Keratinocyte (primary cell): ENCODE results near the gene MTNR1B. TPM values are rescaled to one million over a fixed set of nuclear protein-coding genes. Genes with fewer than 3 reads are reported as not detected.

Source experiments
- DNase-seq: peaks from one replicate; pipeline ENCODE4 v3.0.0-alpha.2; 2011; ENCODE audit warnings: low read depth, missing footprints, low spot score
- FAIRE-seq: peaks from 2 replicates; lab custom pipeline; 2011; peaks lifted over from hg19 to GRCh38; lab: Jason Lieb, UNC
- H2AFZ ChIP-seq: 2 replicates; pipeline ENCODE4 v1.6.0; 2012; ENCODE audit warnings: low read length, control low read depth, inconsistent platforms; ENCODE audit not compliant: control insufficient read depth
- H3K27ac ChIP-seq: 2 replicates; pipeline ENCODE4 v1.5.1; 2011; ENCODE audit warnings: low read length; ENCODE audit not compliant: control insufficient read depth, insufficient read depth
- H3K27me3 ChIP-seq: 3 replicates; pipeline ENCODE4 v1.6.0; 2011; ENCODE audit warnings: low read length; ENCODE audit not compliant: control insufficient read depth, insufficient read depth; ENCODE audit errors: extremely low read depth
- H3K36me3 ChIP-seq, 2 experiments: 2 replicates in 1 of 2; 3 replicates in 1 of 2; pipeline ENCODE4 v1.5.1; 2011; ENCODE audit warnings: low read length in 2 of 2, mild to moderate bottlenecking in 1 of 2; ENCODE audit not compliant: control insufficient read depth in 2 of 2, insufficient read depth in 2 of 2; ENCODE audit errors: extremely low read depth in 1 of 2
- H3K4me1 ChIP-seq: 3 replicates; pipeline ENCODE4 v1.5.1; 2011; ENCODE audit warnings: low read length; ENCODE audit not compliant: control insufficient read depth, insufficient read depth; ENCODE audit errors: extremely low read depth
- H3K4me2 ChIP-seq: 3 replicates; pipeline ENCODE4 v1.6.0; 2011; ENCODE audit warnings: low read depth, low read length; ENCODE audit not compliant: control insufficient read depth, insufficient read depth; ENCODE audit errors: extremely low read depth
- H3K4me3 ChIP-seq, 3 experiments: fragments of 200-600 bp in 1 of 3; sonication (generic) in 1 of 3; 2 replicates in 2 of 3; 3 replicates in 1 of 3; pipeline ENCODE4 v1.5.1; 2011 to 2016; ENCODE audit warnings: low read length in 3 of 3, mild to moderate bottlenecking in 3 of 3, control low read depth in 2 of 3, inconsistent platforms in 1 of 3, low read depth in 1 of 3, mixed read lengths in 1 of 3, mixed run types in 1 of 3, moderate library complexity in 1 of 3; ENCODE audit not compliant: control insufficient read depth in 2 of 3, insufficient read depth in 2 of 3; ENCODE audit errors: extremely low read depth in 1 of 3
- H3K79me2 ChIP-seq: 2 replicates; pipeline ENCODE4 v1.6.0; 2012; ENCODE audit warnings: low read length; ENCODE audit not compliant: control insufficient read depth, insufficient read depth
- H3K9ac ChIP-seq: 3 replicates; pipeline ENCODE4 v1.6.0; 2011; ENCODE audit warnings: low read length; ENCODE audit not compliant: control insufficient read depth, insufficient read depth; ENCODE audit errors: extremely low read depth
- H3K9me1 ChIP-seq: 3 replicates; pipeline ENCODE4 v1.6.0; 2011; ENCODE audit warnings: low read length; ENCODE audit not compliant: control insufficient read depth, insufficient read depth; ENCODE audit errors: extremely low read depth
- H3K9me3 ChIP-seq: 2 replicates; pipeline ENCODE4 v1.5.1; 2012; ENCODE audit warnings: low read depth, low read length; ENCODE audit not compliant: control insufficient read depth
- H4K20me1 ChIP-seq: 3 replicates; pipeline ENCODE4 v1.6.0; 2011; ENCODE audit warnings: low read length; ENCODE audit not compliant: control insufficient read depth, insufficient read depth; ENCODE audit errors: extremely low read depth
- CTCF ChIP-seq, 3 experiments: IDR thresholded peaks in 1 of 3; conservative IDR thresholded peaks in 1 of 3; optimal IDR thresholded peaks in 1 of 3; 2 replicates in 2 of 3; 3 replicates in 1 of 3; pipeline versions ENCODE3 to v1.5.1; 2011; ENCODE audit warnings: low read length in 3 of 3, mild to moderate bottlenecking in 3 of 3, moderate library complexity in 2 of 3, control low read depth in 1 of 3, inconsistent platforms in 1 of 3; ENCODE audit not compliant: insufficient read depth in 2 of 3; ENCODE audit errors: extremely low read depth in 1 of 3
- EZH2 ChIP-seq: IDR thresholded peaks from one replicate; pipeline ENCODE4 v1.6.1; 2012; ENCODE audit warnings: inconsistent platforms, mild to moderate bottlenecking, low read length, moderate library complexity
- dilution Hi-C: fragments of 300-500 bp; cut with MboI; formaldehyde crosslinking; loops from one replicate; pipeline ENCODE4 v1.7.0; 2020; ENCODE audit warnings: low sequenced_read_pairs; ENCODE audit not compliant: extremely low pct_ligation_motif_present
- polyA plus RNA-seq, 5 experiments: library from polyadenylated mRNA; depleted of rRNA in 3 of 5; stranded (reverse) in 3 of 5; stranded (forward) in 1 of 5; unstranded in 1 of 5; fragments of >200 nt; gene quantifications; 1 replicate in 1 of 5; 2 replicates in 3 of 5; 3 replicates in 1 of 5; pipeline versions ENCODE4 v1.2.1 to v1.2.3, GENCODE V29; 2011 to 2012; ENCODE audit warnings: missing spikeins in 2 of 5, low read depth in 1 of 5, low replicate concordance in 1 of 5

Gene MTNR1B
- polyA plus RNA-seq, 1 donor (not counting 4 experiments of a cell fraction or from before 2014, with no cell fraction given), result not detected

- no peak for DNase-seq
- H3K27me3 ChIP-seq, result peaks cover 37% of the 10 kb centered on the region
Measured at GRCh38 chr11:92969293-92969633, 188 bp upstream of the MTNR1B start.

GRCh38 chr11:92972248-92972647 lies 2.8 kb downstream of the MTNR1B start:
- dilution Hi-C loops, result no loop called here
- H3K79me2 ChIP-seq, result no peaks in the 10 kb centered on the region
- H3K27ac ChIP-seq, result no peak overlapping the region
- H3K36me3 ChIP-seq, result no peaks in the 10 kb centered on the region
- no peak overlapping the region for H2AFZ ChIP-seq
- FAIRE-seq (no peak), DNase-seq (no peak)
- no peaks in the 10 kb centered on the region for H3K9me3 ChIP-seq
- TF ChIP-seq EZH2, result no peak
- H3K4me2 ChIP-seq, result no peak overlapping the region
- H3K4me1 ChIP-seq, result no peaks in the 10 kb centered on the region
- peaks cover 37% of the 10 kb centered on the region for H3K27me3 ChIP-seq
- no peaks in the 10 kb centered on the region for H4K20me1 ChIP-seq
- no peak overlapping the region for H3K4me3 ChIP-seq
- no peaks in the 10 kb centered on the region for H3K9me1 ChIP-seq
- no peak overlapping the region for H3K9ac ChIP-seq

More at GRCh38 chr11:92969293-92969633, 188 bp upstream of the MTNR1B start:
- no peaks in the 10 kb centered on the region for H3K9me1 ChIP-seq
- H3K4me1 ChIP-seq, result no peaks in the 10 kb centered on the region
- no peaks in the 10 kb centered on the region for H4K20me1 ChIP-seq
- H3K79me2 ChIP-seq, result no peaks in the 10 kb centered on the region
- TF ChIP-seq EZH2 (no peak), CTCF (optimal IDR thresholded peaks at IDR 0.05 in 1 of 3, IDR thresholded peaks at IDR 0.05 in 1 of 3, conservative IDR thresholded peaks at IDR 0.05 in 1 of 3; ENCODE audit: extremely low read depth in 1 of 3, insufficient read depth in 2 of 3, low read length in 3 of 3) (no peak)
- dilution Hi-C loops, result no loop called here
- no peaks in the 10 kb centered on the region for H3K36me3 ChIP-seq
- H3K27ac ChIP-seq, result no peak overlapping the region
- FAIRE-seq, result no peak
- no peak overlapping the region for H3K4me3 ChIP-seq
- peak overlapping the region; percentile 31 for H3K4me2 ChIP-seq
- no peak overlapping the region for H2AFZ ChIP-seq
- H3K9ac ChIP-seq, result no peak overlapping the region
- no peaks in the 10 kb centered on the region for H3K9me3 ChIP-seq

GRCh38 chr11:92975285-92975684 lies 5.8 kb downstream of the MTNR1B start:
- no peaks in the 10 kb centered on the region for H3K9me3 ChIP-seq
- dilution Hi-C loops, result no loop called here
- H3K9ac ChIP-seq, result no peak overlapping the region
- H3K9me1 ChIP-seq, result no peaks in the 10 kb centered on the region
- DNase-seq, result no peak
- H3K27ac ChIP-seq, result no peak overlapping the region
- H3K79me2 ChIP-seq, result no peaks in the 10 kb centered on the region
- no peak overlapping the region for H3K4me2 ChIP-seq
- no peaks in the 10 kb centered on the region for H3K36me3 ChIP-seq
- H2AFZ ChIP-seq, result no peak overlapping the region
- peaks cover 15% of the 10 kb centered on the region for H3K27me3 ChIP-seq
- H4K20me1 ChIP-seq, result no peaks in the 10 kb centered on the region
- FAIRE-seq, result no peak
- TF ChIP-seq EZH2 (no peak), CTCF (optimal IDR thresholded peaks at IDR 0.05 in 1 of 3, IDR thresholded peaks at IDR 0.05 in 1 of 3, conservative IDR thresholded peaks at IDR 0.05 in 1 of 3; ENCODE audit: extremely low read depth in 1 of 3, insufficient read depth in 2 of 3, low read length in 3 of 3) (no peak)
- H3K4me3 ChIP-seq, result no peak overlapping the region
- peaks cover 15% of the 10 kb centered on the region for H3K4me1 ChIP-seq
